ENCODE data around the gene GCLM.

Gene GCLM

DNA sequence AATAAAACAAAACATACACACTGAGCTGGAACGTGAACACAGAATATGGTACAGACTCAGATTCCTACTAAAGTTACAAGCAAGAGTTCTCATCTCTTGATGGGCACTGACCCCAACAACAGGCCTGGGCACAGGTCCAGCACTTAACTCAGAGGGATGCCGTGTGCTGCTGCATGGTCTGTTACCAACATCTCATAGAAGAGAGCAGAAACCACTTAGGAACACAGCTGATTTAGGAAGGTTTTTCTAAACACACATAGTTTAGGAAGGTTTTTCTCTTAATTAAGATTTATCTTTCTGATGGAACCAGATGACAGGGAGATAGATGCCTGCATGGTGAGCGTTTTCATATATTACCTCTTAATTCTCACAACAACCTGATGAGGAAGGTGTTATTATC lies 1.5 kb downstream of the GCLM start:
- Mint-ChIP-seq H3K9me3 (no peaks in the 10 kb centered on the region), H3K36me3 (no peaks in the 10 kb centered on the region), H3K27me3 (no peaks in the 10 kb centered on the region), H3K4me1 (peaks cover 23% of the 10 kb centered on the region), H3K27ac (no peak overlapping the region), H3K4me3 (peak overlapping the region; percentile 52)
- ATAC-seq (ENCODE audit: low read depth) (no peak), DNase-seq (ENCODE audit: low spot score in 2 of 2) (no peak)

DNA sequence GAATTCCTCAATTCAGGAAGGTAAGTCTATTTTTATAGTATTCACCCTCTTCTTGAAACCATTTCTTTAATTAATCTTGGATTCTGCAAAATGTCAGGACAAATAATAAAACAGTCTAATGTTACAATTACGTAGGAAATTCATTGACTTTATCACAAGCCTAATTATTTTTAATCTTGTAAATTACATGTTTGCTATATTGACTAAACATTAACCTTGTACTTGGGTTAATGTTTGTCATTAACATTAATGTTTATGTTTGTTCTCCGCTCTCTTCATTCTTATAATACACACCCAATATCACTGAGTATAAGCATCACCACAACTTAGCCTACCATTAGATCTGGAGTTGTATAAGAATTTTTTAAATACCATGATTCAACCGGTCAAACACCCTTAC lies 2.8 kb downstream of the GCLM start:
- no peaks in the 10 kb centered on the region for H3K9me3 Mint-ChIP-seq
- ATAC-seq (ENCODE audit: low read depth) (no peak), DNase-seq (ENCODE audit: low spot score in 2 of 2) (no peak)
- H3K27me3 Mint-ChIP-seq = no peaks in the 10 kb centered on the region
- H3K4me3 Mint-ChIP-seq = no peak overlapping the region
- H3K36me3 Mint-ChIP-seq = peaks cover 2% of the 10 kb centered on the region
- peaks cover 25% of the 10 kb centered on the region for H3K4me1 Mint-ChIP-seq
- H3K27ac Mint-ChIP-seq = no peak overlapping the region

DNA sequence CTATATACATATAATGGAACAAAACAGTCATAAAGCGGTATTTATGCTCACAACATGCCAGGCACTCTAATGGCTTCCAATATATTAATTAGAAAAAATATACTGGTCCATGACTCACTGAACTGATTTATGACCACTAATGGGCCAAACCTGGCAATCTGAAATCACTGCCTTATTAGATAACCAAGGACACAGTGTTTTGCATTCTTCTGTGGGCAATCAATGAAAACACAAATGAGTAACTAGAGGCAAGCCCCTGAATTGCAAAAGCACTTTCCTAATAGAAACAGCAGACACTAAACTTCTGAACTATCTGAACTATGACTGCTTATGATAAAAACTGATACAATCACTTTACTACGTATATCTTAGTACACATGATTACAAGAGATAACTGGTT lies 3.5 kb downstream of the GCLM start:
- no peak overlapping the region for H3K27ac Mint-ChIP-seq
- no peaks in the 10 kb centered on the region for H3K27me3 Mint-ChIP-seq
- H3K36me3 Mint-ChIP-seq = peaks cover 5% of the 10 kb centered on the region
- peaks cover 25% of the 10 kb centered on the region for H3K4me1 Mint-ChIP-seq
- no peak overlapping the region for H3K4me3 Mint-ChIP-seq
- H3K9me3 Mint-ChIP-seq = no peaks in the 10 kb centered on the region
- no peak for ATAC-seq (ENCODE audit: low read depth)
- no peak for DNase-seq (ENCODE audit: low spot score in 2 of 2)

DNA sequence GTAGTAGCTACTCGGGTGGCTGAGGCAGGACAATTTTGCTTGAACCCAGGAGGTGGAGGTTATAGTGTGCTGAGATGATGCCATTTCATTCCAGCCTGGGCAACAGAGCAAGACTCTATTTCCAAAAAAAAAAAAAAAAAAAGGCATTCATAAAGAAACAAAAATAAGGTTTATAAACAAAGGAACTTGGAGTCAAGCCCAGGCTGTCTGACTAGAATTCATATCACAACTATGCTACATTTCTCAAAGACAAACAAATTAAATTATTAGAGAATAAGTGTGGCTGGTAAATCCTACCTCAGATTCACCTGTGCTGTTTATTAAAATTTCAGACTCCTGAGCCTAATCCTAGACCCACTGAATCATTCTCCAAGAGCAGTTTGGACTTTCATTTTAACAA lies 4.2 kb downstream of the GCLM start:
- Mint-ChIP-seq H3K4me1 (peaks cover 23% of the 10 kb centered on the region), H3K27me3 (no peaks in the 10 kb centered on the region), H3K36me3 (peaks cover 5% of the 10 kb centered on the region), H3K4me3 (no peak overlapping the region), H3K9me3 (no peaks in the 10 kb centered on the region), H3K27ac (no peak overlapping the region)
- ATAC-seq (ENCODE audit: low read depth) (no peak), DNase-seq (ENCODE audit: low spot score in 2 of 2) (no peak)

DNA sequence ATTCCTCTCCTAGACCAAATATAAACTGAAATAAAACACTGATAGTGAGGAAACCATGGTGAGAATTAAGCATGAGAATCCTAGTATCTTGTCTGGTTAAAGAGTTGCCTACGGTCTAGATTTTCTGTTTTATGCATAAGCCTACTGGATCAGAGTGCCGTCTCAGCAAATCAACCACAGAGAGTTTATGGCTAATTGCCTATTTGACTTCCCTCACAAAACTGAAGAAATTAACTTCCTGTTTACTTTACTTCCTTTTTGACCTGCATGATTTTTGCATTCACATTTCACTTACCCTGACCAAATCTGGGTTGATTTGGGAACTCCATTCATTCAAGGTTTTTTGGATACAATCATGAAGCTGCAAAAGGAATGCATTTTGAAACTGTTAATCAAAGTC lies 5.0 kb downstream of the GCLM start:
- no peaks in the 10 kb centered on the region for H3K9me3 Mint-ChIP-seq
- H3K27ac Mint-ChIP-seq = no peak overlapping the region
- peak overlapping the region; percentile 47 for H3K4me3 Mint-ChIP-seq
- H3K4me1 Mint-ChIP-seq = peaks cover 19% of the 10 kb centered on the region
- H3K36me3 Mint-ChIP-seq = peaks cover 5% of the 10 kb centered on the region
- ATAC-seq (ENCODE audit: low read depth) (peak; percentile 50), DNase-seq (ENCODE audit: low spot score in 2 of 2) (peak in 1 of 2 donors; percentile 3)
- no peaks in the 10 kb centered on the region for H3K27me3 Mint-ChIP-seq

DNA sequence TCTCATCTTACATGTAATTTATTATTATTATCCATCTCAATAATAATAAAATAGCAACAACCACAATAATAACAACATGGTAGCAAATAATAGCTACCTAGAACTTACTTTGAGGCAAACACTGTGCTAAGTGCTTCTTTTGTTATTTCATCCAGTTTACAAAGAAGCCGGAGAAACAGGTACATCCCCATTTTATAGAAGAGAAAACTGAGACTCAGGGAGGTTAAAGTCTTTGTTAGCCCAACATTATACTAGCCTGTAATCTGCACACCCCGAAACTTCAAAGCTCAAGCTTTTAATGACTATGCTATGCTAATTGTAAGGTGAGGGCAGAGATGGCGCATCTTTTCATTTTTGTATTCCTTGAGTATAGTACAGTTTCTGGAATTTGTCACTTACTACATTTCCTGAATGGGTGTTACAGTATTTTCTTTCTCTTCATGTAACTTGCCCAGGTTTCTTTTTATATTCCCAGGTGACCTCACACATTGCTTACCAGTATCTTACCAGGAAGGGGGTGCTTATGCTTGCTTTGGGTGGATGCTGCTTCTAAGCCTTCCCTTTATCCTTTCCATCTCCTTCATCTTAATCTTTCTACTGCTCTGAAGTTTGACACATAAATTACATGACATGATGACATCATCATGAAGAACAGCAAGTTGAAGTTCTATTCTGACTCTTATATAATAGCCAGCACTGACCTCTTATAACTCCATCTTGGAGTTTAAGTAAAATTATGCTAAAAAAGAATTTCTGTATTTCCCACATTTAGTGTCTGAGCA lies 8.3 kb downstream of the GCLM start:
- H3K27me3 Mint-ChIP-seq = no peaks in the 10 kb centered on the region
- peaks cover 10% of the 10 kb centered on the region for H3K4me1 Mint-ChIP-seq
- peak overlapping the region; percentile 12 for H3K27ac Mint-ChIP-seq
- H3K4me3 Mint-ChIP-seq = no peak overlapping the region
- no peaks in the 10 kb centered on the region for H3K9me3 Mint-ChIP-seq
- DNase-seq (ENCODE audit: low spot score in 2 of 2) = no peak
- H3K36me3 Mint-ChIP-seq = peaks cover 9% of the 10 kb centered on the region
- no peak for ATAC-seq (ENCODE audit: low read depth)

DNA sequence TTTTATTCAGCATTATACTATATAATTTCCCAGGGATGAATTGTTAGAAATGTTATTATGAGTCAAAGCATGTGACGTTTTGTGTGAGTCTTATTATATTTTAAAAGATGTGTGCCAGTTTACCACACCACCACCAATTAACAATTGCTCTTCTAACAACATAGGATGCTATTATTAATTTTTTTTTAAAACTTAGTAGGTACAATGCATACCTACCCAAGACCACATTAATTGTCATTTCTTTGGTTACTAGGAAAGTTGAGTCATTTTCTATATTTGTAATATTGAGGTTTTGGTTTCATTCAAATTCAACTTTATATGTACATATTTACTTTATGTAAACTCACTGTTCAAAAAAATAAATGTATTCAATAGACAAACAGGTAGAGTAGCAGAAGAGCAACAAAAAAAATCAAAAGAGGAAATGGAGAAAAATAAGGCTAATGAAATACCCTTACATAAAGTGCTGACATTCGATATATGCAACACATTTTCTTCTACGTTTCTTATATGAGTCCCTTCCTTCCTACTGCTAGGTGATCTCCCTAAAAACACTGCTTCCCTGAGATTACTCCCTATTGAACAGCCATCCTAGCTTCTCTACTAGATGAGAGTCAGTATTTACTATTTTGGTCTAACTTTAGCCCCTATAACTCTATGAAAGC lies 9.6 kb downstream of the GCLM start:
- Mint-ChIP-seq H3K36me3 (peaks cover 11% of the 10 kb centered on the region), H3K27me3 (no peaks in the 10 kb centered on the region), H3K4me3 (no peak overlapping the region), H3K9me3 (no peaks in the 10 kb centered on the region), H3K4me1 (peaks cover 7% of the 10 kb centered on the region), H3K27ac (no peak overlapping the region)
- no peak for DNase-seq (ENCODE audit: low spot score in 2 of 2)
- ATAC-seq (ENCODE audit: low read depth) = no peak

DNA sequence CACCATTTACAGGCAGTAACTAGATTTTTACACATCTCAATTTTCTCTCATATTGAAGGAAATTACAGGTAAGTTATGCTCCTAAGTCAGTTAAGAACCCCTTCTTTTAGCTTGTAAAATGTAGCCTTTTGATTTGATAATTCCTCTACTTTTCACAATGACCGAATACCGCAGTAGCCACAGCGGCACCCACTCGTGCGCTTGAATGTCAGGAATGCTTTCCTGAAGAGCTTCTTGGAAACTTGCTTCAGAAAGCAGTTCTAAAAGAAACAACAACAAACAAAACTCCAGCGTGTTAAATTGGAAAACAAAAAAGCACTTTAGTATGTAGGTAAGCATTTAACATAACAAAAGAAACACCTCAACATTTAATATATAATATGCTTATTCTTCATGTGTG lies 20.3 kb downstream of the GCLM start:
- Mint-ChIP-seq H3K27ac (no peak overlapping the region), H3K4me3 (no peak overlapping the region), H3K9me3 (no peaks in the 10 kb centered on the region), H3K36me3 (peaks cover 10% of the 10 kb centered on the region), H3K27me3 (no peaks in the 10 kb centered on the region), H3K4me1 (no peaks in the 10 kb centered on the region)
- DNase-seq (ENCODE audit: low spot score in 2 of 2) = no peak
- ATAC-seq (ENCODE audit: low read depth) = no peak

DNA sequence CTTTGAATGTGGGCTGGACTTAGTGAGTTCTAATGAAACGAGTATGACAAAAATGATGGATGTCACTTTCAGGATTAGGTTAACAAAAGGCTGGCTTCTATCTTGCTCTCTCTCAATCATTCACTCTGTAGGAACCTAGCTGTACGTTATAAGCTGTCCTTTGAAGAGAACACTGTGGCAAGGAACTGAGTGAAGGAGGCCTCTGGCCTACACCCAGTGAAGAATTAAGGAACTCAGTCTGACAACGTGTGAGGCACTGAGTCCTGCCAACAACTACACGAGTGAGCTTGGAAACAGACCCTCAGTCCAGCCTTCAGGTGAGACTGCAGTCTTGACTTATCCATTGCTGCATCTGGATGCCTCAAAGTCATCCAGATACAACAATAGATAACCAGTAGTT lies 27.0 kb downstream of the GCLM start:
- no peaks in the 10 kb centered on the region for H3K9me3 Mint-ChIP-seq
- ATAC-seq (ENCODE audit: low read depth) (no peak), DNase-seq (ENCODE audit: low spot score in 2 of 2) (no peak)
- H3K27me3 Mint-ChIP-seq = no peaks in the 10 kb centered on the region
- H3K4me3 Mint-ChIP-seq = no peak overlapping the region
- H3K4me1 Mint-ChIP-seq = peaks cover 15% of the 10 kb centered on the region
- H3K36me3 Mint-ChIP-seq = peaks cover 3% of the 10 kb centered on the region
- no peak overlapping the region for H3K27ac Mint-ChIP-seq

DNA sequence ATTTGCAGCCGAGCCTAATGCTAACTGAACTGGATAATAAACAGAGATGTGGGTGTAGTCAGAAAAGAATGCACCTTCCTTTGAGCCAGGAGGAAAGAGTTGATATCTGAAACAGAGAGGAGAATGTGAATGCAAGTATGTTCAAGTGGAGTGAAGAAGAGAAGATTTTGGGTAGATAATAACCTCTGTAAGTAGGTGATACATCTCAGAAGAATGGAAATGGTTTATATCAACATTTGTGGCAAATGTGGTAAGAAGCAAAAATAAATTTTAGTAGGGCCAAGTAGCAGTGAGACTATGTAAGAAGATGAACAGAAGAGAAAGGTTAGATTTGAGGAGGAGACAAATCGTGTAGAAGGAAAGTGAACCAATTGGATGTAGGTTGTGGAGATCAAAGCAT lies 28.5 kb downstream of the GCLM start:
- no peak for ATAC-seq (ENCODE audit: low read depth)
- Mint-ChIP-seq H3K36me3 (peaks cover 14% of the 10 kb centered on the region), H3K9me3 (no peaks in the 10 kb centered on the region), H3K27me3 (no peaks in the 10 kb centered on the region), H3K27ac (no peak overlapping the region), H3K4me3 (no peak overlapping the region), H3K4me1 (peaks cover 27% of the 10 kb centered on the region)
- DNase-seq (ENCODE audit: low spot score in 2 of 2) = no peak

DNA sequence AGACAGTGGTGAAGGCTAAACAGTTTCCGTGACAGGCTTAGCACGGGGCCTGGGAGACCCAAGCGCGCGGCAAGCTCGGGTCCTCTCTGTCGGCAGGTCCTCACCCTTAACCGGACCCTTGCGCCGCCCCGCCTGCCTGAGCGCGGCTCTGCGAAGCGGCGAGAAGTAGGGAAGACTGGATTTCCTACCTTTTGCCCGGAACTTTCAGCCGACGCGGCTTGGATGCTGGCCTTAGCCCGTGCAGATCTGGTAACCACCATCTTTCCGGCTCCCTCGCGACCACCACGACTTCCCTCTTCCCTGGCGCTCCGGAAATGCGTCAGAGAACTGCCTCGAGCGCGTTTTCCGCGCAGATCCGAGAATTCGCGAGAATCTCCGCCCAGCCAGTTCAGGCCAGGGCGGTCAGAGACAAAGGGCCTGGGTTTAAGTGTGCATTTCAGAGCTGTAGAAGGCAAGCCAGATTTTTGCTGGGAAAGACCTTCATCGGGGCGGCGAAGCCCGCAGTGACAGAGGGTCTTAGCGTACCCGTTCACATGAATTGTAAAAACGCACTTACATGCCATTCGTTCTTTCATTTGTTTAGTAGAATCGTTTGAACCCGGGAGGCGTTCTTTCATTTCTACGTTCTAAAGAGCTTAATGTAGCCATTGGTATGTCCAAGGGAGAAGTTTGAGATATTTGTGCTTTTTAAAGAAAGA lies 30.2 kb downstream of the GCLM start, which contains the start of gene DNTTIP2:
Gene DNTTIP2 (minus strand): TSS at position 318 of the 698 bp plus-strand sequence. CDS start 58 bp downstream, at position 260.
- H3K4me1 Mint-ChIP-seq = peaks cover 36% of the 10 kb centered on the region
- DNase-seq (ENCODE audit: low spot score in 2 of 2) (peak; percentile 79 to 85), ATAC-seq (ENCODE audit: low read depth) (peak; percentile 93)
- H3K27ac Mint-ChIP-seq = peak within 1 kb of the TSS; percentile 96
- H3K27me3 Mint-ChIP-seq = no peaks in the 10 kb centered on the region
- H3K36me3 Mint-ChIP-seq = peaks cover 25% of the 10 kb centered on the region
- H3K4me3 Mint-ChIP-seq = peak within 1 kb of the TSS; percentile 95
- no peaks in the 10 kb centered on the region for H3K9me3 Mint-ChIP-seq

DNA sequence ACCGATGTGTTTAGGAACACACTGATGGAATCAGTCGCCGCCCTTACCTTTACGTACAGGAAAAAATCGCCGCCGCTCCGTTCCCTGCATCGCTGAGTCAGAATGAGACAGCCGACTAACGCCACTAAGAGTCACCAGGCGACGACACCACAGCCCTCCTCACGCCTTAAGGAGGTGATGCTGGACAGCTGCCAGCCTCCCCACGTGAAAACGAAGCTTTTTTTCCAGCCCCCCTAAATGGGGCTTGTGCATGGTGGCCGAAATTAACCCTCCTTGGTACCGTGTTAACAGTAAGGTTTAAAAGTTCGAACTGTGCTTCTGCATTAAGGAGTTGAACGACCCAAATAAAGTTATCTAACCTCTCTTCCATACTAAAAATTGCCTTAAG lies 30.7 kb downstream of the GCLM start:
- H3K36me3 Mint-ChIP-seq = peaks cover 26% of the 10 kb centered on the region
- H3K4me3 Mint-ChIP-seq = peak overlapping the region; percentile 95
- no peaks in the 10 kb centered on the region for H3K9me3 Mint-ChIP-seq
- peak; percentile 13 to 29 for DNase-seq (ENCODE audit: low spot score in 2 of 2)
- H3K27ac Mint-ChIP-seq = peak overlapping the region; percentile 96
- H3K27me3 Mint-ChIP-seq = no peaks in the 10 kb centered on the region
- H3K4me1 Mint-ChIP-seq = peaks cover 36% of the 10 kb centered on the region
- peak; percentile 49 for ATAC-seq (ENCODE audit: low read depth)

DNA sequence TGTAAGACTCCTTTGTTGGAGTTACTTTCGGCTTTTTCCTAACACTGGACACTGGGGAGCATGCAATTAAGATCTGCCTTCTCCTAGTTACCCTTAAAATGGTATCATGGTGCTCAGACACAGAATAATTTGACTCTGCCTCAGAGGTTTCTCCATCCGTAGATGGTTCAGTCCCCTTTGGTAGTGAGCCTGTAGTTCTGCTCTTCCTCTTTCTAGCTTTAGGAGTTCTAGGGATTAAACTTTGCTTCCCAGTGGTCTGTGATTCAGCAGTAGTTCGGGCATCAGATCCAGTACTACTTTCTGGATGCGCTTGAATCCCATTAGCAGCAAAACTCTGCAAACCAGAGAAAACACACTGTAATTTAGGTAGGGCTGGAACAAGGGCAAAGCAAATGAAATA lies 31.7 kb downstream of the GCLM start:
- DNase-seq (ENCODE audit: low spot score in 2 of 2) (no peak), ATAC-seq (ENCODE audit: low read depth) (no peak)
- H3K9me3 Mint-ChIP-seq = no peaks in the 10 kb centered on the region
- peaks cover 36% of the 10 kb centered on the region for H3K4me1 Mint-ChIP-seq
- H3K27ac Mint-ChIP-seq = peak overlapping the region; percentile 96
- H3K27me3 Mint-ChIP-seq = no peaks in the 10 kb centered on the region
- H3K4me3 Mint-ChIP-seq = peak overlapping the region; percentile 95
- peaks cover 26% of the 10 kb centered on the region for H3K36me3 Mint-ChIP-seq

DNA sequence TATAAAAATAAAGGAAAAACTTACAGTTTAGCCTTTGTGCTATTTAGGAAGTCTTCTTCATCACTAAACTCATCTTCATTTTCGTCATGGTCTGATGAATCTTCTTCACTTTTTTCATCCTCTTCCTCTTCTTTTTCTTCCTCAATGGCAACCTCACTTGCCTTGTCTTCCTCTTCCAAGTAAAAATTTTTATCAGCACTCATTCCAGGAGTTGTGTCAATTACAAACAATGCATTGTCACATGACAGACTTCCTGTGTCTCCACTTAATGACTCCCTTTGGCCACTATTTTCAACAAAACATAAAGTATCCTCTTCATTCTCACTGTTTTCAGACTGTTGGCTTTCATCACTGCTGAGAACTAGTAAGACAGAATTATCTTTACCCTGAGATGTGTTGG lies 33.0 kb downstream of the GCLM start:
- H3K4me1 Mint-ChIP-seq = peaks cover 36% of the 10 kb centered on the region
- peaks cover 34% of the 10 kb centered on the region for H3K36me3 Mint-ChIP-seq
- H3K27ac Mint-ChIP-seq = peak overlapping the region; percentile 96
- DNase-seq (ENCODE audit: low spot score in 2 of 2) (no peak), ATAC-seq (ENCODE audit: low read depth) (no peak)
- no peaks in the 10 kb centered on the region for H3K9me3 Mint-ChIP-seq
- H3K4me3 Mint-ChIP-seq = peak overlapping the region; percentile 72
- no peaks in the 10 kb centered on the region for H3K27me3 Mint-ChIP-seq
